Fibroblast of skin of scalp (primary cell): ENCODE results near the gene OAT. TPM values are rescaled to one million over a fixed set of nuclear protein-coding genes. Genes with fewer than 3 reads are reported as not detected.

Experiments used
- DNase-seq: peaks from one replicate; pipeline ENCODE4 v3.0.0-alpha.2; 2013
- polyA plus RNA-seq, 2 experiments: library from polyadenylated mRNA; unstranded; fragments of 120-200 nt; gene quantifications; one replicate each; pipeline ENCODE4 v1.2.1, GENCODE V29; 2013; ENCODE audit not compliant: insufficient read length in 2 of 2

Gene OAT
- polyA plus RNA-seq (2013, experiment 1 of 2; ENCODE audit: insufficient read length) = 110 TPM
- 111 TPM for polyA plus RNA-seq (2013, experiment 2 of 2; ENCODE audit: insufficient read length)

GRCh38 chr10:124418726-124419501 is at the start of gene OAT:
TSS of gene OAT (minus strand) at chr10:124418923. CDS start at chr10:124412171, 6,752 bp downstream.
- DNase-seq = peak; percentile 95

DNA sequence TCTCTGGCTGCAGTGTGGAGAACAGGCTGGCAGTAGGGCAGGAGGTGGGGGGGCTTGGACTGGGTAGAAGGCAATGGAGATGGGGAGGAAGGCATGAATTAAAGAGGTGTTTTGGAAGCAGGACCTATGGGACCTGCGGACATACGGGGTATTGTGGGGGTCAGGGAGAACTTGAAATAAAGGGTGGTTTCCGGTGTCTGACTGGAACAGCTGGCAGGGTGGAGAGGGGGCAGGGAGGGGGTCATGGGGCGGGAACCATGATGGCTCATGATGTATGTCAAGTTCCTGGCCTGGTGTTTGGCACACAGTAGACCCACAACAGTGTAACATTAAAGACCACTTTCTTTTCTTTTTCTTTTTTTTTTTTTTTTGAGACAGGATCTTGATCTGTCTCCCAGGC is 48.4 kb upstream of the OAT start:
- DNase-seq = no peak

DNA sequence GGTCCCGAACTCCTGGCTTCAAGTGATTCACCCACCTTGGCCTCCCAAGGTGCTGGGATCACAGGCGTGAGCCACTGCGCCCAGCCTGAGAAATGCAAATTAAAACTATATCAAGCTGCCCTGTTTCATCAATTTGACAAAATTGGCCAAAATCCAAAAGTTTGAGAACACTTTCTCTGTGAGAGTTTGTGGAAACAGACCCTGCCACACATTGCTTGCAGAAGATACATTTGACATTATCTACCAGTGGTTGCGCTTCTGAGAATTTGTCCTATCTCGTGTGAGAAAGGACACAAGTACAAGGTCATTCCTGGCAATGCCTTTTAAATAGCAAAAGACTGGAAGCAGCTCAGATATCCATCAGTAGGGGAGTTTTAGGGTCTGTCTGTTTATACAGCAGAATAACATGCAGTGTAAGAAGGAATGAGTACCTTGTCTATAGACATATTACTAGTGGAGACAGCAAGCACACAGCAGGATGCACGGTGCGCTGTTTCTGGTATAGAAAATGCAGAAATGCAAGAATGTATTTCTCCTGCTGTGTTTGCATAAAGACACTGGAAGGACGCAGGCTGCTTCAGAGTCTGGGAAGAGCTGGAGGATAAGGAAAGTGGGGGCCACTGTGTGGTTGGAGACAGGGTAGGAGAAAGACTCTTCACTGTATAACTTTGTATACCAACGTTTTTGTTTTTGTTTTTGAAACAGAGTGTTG is 47.2 kb upstream of the OAT start:
- no peak for DNase-seq

DNA sequence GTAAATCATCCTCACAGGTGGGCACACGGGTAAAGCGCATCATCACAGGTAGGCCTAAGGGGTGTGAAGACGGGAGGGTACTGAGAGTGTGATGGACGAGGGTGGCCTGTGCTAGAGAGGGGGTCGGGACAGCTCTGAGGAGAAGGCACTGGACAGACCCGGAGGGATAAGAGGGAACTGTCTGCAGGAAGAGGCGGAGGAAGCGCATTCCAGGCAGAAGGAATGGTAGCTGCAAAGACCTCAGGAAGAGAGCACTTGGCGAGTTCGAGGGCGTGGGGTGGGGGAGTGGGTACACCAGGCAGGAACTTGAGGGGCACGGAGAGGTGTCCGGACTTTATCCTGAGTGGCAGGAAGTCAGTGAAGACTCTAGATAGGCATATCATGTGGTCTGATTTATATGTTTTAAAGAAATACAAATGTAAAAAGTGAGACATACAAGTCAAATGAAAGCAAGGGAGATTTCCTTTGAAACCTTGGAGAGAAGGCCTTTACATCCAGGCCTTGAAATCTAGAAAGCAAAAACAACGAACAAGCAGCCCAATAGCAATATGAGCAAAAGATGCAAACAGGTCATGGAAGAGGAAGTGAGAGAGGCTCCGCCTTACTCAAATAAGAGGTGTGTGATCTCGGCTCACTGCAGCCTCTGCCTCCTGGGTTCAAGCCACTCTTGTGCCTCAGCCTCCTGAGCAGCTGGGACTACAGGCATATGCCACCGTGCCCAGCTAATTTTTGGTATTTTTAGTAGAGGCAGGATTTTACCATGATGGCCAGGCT is 46.5 kb upstream of the OAT start:
- DNase-seq = no peak

- no peak for DNase-seq
These were observed 45.6 kb upstream of the OAT start for GRCh38 chr10:124464028-124464965.

- no peak for DNase-seq
These were observed 43.6 kb upstream of the OAT start for GRCh38 chr10:124462348-124462695.

DNA sequence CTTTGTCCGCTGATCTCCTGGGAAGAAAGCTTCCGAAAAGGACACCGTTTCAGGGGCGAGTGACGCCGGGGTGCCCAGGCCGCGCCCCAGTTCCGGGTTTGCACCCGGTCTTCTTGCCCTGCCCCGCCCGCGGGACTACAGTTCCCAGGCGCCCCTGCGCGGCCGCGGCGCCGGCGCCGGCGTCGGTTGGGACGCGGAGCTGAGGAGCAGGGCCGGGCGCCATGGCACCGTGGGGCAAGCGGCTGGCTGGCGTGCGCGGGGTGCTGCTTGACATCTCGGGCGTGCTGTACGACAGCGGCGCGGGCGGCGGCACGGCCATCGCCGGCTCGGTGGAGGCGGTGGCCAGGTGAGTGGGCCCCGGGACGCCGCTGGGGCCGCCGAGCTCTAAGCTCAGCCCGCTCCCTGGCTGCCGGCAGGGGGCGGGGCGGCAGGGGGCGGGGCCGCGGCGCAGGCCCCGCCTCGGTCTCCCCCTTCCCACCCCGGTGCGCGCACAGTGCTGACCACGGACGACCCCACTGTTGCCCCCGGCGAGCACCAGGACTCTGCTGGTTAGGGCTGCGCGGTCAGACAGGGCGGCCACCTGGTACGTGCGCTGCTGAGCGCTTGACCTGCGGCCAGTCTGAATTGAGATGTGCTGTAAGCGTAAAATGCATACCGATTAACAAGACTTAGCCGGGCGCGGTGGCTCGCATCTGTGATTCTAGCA is 43.1 kb upstream of the OAT start, which contains the start of gene LHPP:
Gene LHPP, plus strand, starts transcription at position 182 of the 706 bp plus-strand sequence. Its CDS starts 40 bp downstream, at position 222.
- DNase-seq = peak; percentile 80

DNA sequence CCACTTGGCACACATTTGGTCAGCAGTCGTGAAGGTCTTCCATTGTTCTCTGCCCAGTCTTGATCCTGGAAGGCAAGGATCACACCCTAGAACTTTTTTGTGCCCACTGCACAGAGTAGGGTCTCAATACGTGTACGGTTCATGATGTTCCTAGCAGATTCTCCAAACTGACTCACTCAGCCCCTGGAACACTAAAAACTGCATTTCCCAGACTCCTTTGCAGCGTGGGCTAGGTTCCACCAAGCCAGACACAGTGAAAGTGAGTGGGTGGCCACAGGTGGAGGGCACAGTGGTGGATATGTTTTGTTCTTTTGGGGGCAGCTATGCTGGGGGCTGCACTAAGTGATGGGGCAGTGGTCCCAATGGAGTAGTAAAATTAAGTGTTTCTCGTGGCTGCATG is 41.4 kb upstream of the OAT start:
- no peak for DNase-seq

- no peak for DNase-seq
These were observed 40.7 kb upstream of the OAT start for GRCh38 chr10:124459395-124459794.

GRCh38 chr10:124458889-124459288 is 40.2 kb upstream of the OAT start:
- DNase-seq = peak; percentile 30

DNA sequence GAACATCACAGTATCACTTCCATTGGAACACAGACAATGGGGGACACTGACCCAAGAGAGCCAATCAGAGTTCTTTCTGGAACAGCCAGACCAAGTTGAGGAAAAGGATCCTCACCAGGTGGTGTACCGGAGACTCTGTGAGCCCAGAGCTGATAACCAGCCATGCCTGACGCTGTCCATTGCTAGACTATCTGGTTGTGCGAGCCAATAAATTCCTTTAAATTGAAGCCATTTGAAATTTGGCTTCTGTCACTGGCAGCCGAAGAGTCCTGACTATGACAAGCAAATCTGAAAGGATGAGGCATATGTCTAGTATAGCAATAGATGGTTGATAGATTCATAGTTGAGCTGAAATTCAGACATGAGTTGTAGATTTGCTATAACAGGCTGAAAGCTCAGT is 39.8 kb upstream of the OAT start:
- DNase-seq = no peak

DNA sequence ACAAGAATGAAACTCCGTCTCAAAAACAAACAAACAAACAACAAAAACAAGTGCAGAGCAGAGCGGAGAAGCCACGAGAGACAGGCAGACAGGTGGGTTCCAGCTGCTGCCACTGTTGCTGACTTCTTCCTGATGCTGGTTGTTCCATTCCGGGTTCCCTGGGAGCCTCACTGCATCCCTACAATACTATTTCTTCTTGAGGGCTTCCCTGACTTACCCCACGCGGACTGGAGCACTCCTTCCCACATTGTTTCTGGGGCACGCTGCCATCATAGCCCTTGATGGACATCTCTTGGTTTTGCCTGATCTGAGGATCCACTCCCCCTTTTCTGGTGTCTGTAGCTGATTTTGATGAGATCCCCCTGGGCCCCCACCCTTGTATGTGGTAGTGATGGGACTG is 36.7 kb upstream of the OAT start:
- DNase-seq = no peak

GRCh38 chr10:124453960-124454610 is 35.4 kb upstream of the OAT start:
- no peak for DNase-seq

- no peak for DNase-seq
These were observed 32.6 kb upstream of the OAT start for GRCh38 chr10:124451276-124451675.

DNA sequence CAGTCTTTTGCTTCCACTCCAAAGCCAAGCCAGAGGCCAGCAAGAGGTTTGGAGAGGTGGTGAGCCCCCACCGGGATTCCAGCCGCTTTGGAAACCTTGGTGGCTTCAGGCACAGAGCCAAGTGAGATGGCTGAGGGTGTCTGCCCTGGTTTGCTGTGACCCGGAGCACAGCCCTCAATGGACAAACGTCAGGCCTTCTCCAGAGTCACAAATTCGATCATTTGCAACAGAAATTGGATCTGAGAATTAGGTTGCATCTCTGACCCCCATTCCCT is 32.0 kb upstream of the OAT start:
- DNase-seq = no peak

DNA sequence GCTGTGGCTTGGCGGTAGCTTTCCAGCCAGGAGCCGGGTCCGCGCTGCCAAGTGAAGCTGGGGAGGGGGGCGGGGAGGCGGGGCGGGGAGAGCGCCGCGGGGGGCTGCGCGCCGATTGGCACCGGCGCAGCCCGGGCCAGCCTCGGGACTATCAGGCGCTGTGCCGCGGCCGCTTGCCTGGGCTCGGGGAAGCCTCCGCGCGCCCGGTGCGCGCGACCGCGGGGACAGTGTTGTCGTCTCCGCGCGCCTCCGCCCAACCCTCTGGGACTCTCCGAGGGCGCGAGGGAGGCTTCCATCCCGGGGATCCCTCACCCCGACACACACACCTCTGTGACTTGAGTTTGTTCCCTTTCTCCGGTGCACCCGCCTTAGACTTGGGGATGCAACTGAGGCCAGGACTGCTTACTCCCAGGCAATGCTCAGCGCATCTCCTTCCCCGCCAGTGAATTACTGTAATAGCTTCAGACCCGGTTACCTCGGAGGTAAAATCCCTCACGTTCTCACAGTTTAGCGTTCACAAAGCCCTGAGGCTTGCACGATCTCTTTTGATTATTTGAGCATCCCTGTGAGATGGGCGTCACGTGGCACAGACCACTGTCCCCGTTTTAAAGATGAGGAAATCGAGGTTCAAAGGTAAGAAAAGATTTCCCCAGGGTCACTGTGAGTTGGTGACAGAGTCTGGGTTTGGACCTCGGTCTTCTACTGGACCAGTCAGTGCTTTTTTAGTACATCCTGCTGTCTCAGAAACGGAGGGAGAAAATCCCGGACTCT is 31.5 kb upstream of the OAT start, which contains the start of gene NKX1-2:
Gene NKX1-2, minus strand, starts transcription at position 24 of the 771 bp plus-strand sequence. CDS start 92 bp downstream, outside the sequence.
- DNase-seq = no peak

GRCh38 chr10:124449170-124450011 is 30.7 kb upstream of the OAT start:
- DNase-seq = no peak

DNA sequence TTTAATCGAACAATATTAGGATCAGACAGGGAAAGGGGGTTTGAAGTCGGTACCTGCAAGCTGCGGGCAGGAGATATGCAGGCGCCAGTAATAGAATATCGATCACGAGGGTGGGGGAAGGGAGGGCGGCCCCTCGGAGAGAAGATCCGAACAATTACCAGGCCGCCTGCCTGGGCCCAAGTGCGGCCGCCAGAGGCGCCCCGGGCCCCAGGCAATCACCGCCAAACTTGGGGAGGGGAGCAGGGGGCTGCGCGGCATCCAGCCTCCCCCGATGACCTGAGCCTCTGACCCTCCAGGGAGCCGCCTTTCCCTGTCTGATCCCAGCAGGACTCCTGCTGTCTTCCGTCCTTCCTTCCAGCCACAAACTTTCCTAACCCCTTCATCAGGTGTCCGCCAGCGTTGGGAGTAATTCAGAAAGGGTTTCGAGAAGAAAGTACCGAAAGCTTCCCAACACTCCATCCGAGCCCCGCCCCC is 30.0 kb upstream of the OAT start:
- no peak for DNase-seq
